DMS153 treated with DMSO at 0.1 percent for 48 hours (cell line): ENCODE results near the gene CACNA2D1.

Experiments
- DNase-seq: peaks from one replicate; lab custom pipeline; 2025; ENCODE audit not compliant: unreplicated experiment; lab: John Stamatoyannopoulos, UW

The CACNA2D1 gene

GRCh38 chr7:82234457-82235049 lies 209.0 kb downstream of the CACNA2D1 start:
- peak; percentile 67 for DNase-seq

DNA sequence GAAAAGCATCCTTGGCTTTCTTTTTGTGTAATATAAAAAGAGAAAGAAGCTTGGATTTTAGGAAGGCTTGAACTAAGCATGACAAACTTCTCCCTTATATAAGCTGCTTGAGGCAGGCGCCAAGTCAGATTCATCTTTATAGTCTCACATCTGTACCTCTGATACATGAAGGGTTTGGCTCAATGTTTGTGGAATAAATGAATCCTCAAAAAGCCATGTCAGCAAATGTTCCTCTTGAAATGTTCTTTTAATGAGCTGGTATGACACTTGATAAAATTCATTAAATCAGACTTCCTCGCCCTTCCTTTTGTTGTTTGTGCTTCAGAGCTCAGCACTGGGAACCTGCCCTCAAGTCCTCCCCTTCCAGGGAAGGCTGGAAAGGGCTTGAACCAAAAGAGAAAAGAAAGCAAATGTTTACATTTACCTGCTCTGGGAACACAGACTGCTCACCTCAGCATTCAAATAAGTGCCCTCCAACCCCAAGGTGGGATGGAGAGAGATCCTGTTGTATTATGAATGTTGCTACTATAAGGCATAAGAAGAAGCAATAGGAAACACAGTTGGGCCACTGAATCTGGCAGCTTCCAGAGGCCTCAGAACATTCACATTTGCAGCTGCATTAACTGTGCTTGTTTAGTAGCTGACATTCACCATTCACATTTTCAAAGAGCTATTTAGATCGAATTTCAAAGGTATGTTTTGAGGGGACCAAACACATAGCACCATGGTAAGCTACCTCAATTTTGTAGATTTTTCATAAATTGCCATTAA lies 212.6 kb downstream of the CACNA2D1 start:
- peak; percentile 31 for DNase-seq

DNA sequence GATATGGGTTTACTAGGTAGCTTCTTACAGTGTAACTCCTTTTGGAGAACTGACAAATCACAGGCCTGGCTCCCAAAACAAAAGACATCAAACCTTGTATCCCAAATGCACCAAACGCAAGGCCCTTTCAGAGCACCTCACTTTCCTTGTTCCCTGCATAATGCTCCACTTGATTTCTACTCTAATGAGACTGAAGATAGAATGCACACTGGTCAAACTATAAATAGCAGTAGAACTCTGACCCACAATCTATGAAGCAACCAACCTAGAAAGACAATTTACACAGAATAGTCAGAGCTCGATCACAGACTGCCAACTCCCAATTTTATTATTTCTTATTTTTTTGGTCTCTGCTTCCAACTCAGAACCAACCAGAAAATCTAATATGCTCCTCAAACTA lies 214.4 kb downstream of the CACNA2D1 start:
- DNase-seq, result no peak

DNA sequence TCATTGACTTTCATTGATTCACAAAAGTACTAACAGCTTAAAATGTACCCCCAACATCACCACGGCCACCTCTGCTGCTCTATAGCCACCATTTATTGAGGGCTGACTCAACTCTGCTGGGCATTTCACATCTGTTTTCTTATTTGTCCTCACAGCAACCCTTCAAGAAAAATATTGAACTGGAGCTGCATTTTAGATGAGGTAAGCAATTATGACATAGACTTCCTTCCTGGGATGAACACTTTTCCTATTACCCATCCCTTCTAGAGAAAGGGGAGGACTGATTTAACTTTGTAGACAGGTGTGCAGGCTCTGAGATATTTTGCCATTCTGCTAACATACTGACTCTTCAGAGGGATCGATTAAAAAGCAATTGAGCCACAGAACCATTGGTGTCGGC lies 217.4 kb downstream of the CACNA2D1 start:
- DNase-seq, result no peak

GRCh38 chr7:82224529-82224928 lies 219.0 kb downstream of the CACNA2D1 start:
- no peak for DNase-seq

- DNase-seq, result no peak
Observed at GRCh38 chr7:82223580-82223979, 220.0 kb downstream of the CACNA2D1 start.

- no peak for DNase-seq
Observed at GRCh38 chr7:82221152-82221674, 222.4 kb downstream of the CACNA2D1 start.

- no peak for DNase-seq
Observed at GRCh38 chr7:82212466-82212865, 231.1 kb downstream of the CACNA2D1 start.

DNA sequence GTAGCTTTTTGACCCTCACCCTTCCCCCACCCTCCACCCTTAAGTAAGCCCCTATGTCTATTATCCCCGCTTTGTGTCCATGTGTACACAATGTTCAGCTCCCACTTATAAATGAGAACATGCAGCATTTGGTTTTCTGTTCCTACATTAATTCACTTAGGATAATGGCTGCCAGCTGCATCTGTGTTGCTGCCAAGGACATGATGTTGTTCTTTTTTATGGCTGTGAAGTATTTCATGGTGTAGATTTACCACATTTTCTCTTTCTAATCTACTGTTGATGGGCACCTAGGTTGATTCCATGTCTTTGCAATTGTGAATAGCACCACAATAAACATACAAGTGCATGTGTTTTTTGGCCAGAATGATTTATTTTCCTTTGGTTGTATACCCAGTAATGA lies 232.2 kb downstream of the CACNA2D1 start:
- no peak for DNase-seq

- DNase-seq, result no peak
Observed at GRCh38 chr7:82210416-82211184, 233.0 kb downstream of the CACNA2D1 start.

- no peak for DNase-seq
Observed at GRCh38 chr7:82209179-82209747, 234.3 kb downstream of the CACNA2D1 start.

GRCh38 chr7:82204694-82205093 lies 238.9 kb downstream of the CACNA2D1 start:
- no peak for DNase-seq

- no peak for DNase-seq
Observed at GRCh38 chr7:82202965-82203364, 240.6 kb downstream of the CACNA2D1 start.

GRCh38 chr7:82202107-82202506 lies 241.5 kb downstream of the CACNA2D1 start:
- DNase-seq, result no peak

DNA sequence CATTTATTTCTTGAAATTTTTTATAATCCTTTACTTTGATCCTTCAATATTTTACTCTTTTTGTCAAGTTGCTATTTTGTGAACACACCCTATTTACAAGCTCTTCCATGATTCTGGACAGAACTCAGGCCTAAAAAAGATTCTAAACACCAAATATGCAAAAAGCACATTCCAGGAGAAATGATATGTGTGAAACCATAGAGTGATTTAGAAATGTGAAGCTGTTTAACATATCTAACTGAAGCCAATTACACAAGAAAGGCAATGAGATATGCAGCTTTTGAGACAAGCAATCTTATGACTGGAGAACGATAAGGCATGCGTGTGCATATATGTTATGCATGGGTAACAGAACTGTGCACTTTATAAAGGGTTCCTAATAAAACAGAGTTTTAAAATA lies 243.0 kb downstream of the CACNA2D1 start:
- no peak for DNase-seq

DNA sequence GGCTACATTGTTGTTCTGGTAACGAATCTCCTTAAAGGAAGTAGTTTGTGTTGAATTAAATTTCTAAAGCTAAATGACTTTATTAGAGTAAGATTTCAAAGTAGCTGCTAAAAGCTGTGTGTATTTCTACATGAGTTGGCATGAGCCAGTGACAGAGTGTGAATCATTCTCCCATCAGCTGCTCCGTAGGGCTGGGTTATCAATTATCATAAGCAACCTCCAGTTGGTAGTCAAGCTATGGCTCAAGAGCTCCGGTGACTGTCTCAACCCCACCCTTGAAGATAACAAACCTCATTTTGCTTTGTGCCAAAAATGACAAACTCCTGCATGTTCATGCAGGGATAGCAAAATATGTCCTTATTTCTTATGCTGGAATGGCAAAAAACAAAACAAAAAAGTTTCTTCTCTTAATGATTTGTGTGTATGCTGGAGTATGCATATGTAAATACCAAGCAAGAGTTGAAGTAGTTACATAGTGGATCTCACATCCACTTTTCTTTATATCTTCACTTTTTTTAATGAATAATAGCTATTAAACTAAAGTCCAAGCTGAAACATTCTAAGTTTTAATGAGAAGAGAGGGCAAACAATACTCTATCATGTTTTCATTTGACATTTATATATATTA lies 249.4 kb downstream of the CACNA2D1 start:
- no peak for DNase-seq

GRCh38 chr7:82188636-82189035 lies 254.9 kb downstream of the CACNA2D1 start:
- no peak for DNase-seq

DNA sequence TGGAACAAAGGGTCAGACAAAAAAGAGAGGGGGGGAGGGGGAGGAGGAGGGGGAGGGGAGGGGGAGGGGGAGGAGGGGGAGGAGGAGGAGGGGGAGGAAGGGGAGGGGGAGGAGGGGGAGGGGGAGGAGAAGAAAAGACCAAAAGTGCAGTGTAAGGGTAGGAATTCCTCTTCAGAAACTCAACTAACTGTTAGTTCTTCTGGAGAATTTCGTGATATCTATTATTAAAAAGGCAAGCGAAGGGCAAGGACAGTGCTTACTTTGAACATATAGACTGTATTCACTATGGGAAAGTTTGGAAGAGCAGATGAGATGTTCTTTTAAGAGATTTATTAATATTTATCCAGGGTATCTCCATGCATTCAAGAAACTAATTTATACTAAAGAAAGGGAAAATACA lies 258.1 kb downstream of the CACNA2D1 start:
- DNase-seq, result no peak

DNA sequence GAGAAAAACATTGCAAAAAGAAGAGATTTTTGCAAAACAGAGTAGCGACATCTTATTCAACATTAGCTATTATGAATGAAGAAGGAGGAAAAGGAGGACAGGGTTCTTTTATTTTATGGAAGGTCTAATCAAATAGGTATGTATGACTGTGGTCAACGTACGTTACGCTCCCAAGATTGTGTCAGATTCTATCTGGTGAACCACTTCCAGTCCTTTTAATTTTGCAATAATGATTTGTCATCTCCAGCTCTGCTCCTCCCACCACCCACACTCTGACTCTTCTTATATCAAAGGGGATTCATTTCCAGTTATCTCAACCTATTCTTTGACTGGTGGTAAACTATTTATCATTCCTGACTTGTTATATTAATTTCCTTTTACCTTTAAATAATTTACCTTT lies 259.9 kb downstream of the CACNA2D1 start:
- no peak for DNase-seq

GRCh38 chr7:82179311-82179710 lies 264.3 kb downstream of the CACNA2D1 start:
- DNase-seq, result no peak

DNA sequence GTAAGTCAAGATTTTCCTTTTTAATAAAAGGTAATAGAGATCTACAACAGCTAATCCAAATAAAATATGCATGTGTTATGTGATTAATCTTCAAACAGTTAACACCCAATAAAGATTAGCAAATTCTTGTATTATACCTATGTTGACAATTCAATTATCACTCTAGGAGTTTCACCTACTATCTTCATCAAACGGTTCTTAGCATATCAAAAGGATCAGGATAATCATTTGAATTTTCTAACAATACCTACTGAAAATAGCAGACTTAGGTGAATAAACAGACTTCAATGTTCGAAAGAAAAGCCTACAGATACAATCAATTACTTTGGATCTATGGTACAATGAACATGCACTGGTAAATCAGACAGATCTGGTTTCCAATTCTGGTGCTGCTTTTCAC lies 268.3 kb downstream of the CACNA2D1 start:
- no peak for DNase-seq
